Stimulated activated CD8-positive, alpha-beta memory T cell treated with anti-CD3 and anti-CD28 coated beads, Interleukin-12 subunit alpha, Interleukin-12 subunit beta, amount 100 ng/mL, for 24 hours (primary cell): ENCODE measurements around the gene LSS.
"Not testable (repeated sequence)": the region's sequence is repeated elsewhere in the genome, so short reads cannot be mapped to it uniquely, and the experiment has no call there.

ENCODE experiments used
- DNase-seq: peaks from one replicate; pipeline ENCODE4 v3.0.0-alpha.2; 2020; ENCODE audit errors: extremely low read depth

Gene LSS

DNA sequence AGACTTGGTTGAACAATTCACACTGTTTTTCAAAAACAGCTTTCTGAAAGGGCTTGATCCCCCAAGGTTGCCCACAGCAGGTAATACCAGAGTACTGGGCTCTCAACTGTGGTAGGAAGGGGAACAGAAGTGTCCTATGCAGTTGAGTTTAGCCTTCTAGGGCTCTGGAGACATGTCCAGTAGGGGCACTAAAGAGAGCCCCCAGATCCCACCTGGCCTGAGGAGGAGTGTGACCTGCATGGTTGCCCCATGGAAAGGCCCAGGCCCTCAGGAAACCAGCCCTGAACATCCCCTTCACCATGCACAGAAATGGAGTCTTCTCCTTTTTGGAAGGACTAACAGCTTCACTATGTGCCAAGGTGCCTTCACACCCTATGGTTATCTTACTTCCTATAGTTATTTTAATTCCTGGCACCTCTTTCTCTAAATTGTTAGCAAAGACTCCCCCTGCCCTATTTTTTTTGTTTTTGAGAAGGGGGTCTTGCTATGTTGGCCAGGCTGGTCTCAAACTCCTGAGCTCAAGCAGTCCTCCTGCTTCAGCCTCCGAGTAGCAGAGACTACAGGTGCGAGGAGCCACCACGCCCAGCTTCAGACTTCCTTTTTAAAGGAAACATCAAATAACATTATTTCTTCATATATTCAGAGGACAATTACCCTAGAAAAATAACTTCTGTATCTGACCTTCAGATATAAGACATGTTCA lies 16.8 kb upstream of the LSS start:
- DNase-seq = no peak

DNA sequence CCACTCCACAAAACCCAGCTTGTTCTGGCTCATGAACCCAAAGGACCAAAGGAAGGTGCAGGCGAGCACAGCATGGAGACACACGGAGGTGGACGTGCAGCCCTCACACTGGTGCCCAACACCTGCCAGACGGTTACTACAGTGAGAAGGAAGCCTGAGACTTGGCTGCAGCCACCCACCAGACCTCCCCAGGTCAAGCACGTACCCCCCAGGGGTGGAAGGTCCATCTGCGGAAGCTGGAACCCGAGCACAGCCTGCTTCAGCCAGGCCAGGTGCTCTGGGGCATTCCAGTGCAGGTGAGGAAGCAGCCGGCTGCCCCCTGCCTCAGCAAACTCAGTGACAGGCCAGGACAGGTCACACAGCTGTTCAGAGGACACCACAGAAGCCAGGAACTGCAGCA lies 16.0 kb upstream of the LSS start:
- DNase-seq = no peak

DNA sequence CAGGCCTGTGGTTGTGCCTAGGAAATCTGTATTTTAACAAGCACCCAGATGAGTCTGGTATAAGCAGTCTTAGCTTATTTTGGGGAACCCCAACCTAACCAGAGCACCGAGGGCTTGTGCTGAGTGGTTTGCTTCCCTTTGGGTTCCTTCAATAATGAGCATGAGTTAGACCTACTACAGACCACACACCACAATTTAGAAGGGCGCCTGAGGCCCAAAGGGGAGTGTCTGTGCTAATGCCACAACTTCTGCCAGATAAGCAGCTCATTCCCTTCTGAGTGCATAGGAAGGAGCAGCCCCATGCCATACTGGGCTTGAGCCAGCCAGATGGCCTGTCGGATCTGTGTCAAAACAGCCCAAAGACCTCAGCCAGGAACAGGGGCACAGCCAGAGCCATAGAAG lies 15.4 kb upstream of the LSS start:
- no peak for DNase-seq

DNA sequence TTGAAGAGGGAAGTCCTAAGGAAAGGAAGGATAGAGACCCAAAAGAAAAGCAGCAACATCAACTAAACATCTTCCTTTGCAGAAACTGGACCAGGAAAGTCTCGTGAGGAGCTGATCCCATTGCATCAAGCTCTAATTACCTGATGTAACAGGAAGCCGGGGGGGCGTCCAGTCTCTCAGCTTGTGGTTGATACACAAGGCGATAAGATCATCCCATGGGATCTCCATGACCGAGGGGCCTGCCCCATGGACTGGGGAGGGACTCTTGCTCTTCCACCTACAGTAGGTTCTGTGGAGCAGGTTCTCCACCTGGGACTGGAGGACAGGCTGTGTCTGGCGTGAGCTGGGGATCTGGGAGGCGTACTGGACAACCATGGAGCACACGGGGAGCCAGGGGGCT lies 14.8 kb upstream of the LSS start:
- DNase-seq = no peak

DNA sequence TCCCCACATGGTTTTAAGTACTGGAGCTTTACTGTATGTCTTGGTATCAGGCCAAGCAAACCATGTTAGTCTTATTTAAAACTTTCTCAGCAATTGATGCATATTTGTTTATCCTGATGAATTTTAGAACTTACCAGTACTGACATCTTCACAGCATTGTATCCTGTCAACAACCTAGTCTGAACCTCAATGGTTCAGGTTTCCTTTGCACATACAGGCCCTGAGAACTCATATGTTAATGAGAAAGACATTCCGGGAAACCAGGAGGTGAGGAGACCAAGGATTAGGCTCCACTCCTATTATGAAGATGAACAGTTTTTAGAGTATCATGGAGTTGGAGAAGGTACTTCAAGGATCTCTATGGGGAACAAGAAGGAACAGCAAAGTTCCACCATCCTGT lies 13.0 kb upstream of the LSS start:
- DNase-seq = not testable (repeated sequence)

DNA sequence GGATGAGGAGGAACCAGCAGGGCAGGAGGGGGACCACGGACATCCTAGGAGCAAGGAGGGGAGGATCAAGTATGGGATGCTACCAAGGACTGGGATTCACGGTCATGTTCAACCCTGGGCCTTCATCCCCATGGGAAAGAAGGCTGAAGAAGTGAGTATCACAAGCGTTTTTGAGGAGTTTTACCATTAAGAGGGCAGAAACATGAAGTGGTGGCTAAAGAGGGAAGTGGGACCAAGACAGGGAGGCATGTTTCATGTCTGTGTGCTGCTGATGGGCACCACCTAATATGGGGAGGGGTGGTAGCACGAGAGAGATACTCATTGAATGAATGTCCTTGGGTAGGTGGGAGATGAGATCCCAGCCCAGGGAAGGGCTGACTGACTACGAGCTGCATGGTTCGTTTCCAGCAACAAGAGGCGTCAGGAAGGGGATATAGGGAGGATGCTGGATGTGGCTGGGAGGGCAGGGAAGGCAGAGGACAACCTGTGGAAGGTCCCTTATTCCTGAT lies 11.3 kb upstream of the LSS start:
- DNase-seq = no peak

DNA sequence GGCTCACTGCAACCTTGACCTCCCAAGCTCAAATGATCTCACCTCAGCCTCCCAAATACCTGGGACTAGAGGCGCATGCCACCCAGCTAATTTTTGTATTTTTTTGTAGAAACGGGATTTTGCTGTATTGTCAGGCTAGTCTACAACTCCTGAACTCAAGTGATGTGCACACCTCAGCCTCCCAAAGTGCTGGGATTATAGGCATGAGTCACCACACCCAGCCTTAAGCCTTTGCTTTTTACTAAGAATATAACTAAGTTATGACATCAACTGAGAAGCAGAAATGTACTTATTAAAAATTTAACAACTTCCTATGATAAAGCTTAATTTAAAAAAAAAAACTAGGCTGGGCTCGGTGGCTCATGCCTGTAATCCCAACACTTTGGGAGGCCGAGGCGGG lies 8.9 kb upstream of the LSS start:
- DNase-seq = no peak

DNA sequence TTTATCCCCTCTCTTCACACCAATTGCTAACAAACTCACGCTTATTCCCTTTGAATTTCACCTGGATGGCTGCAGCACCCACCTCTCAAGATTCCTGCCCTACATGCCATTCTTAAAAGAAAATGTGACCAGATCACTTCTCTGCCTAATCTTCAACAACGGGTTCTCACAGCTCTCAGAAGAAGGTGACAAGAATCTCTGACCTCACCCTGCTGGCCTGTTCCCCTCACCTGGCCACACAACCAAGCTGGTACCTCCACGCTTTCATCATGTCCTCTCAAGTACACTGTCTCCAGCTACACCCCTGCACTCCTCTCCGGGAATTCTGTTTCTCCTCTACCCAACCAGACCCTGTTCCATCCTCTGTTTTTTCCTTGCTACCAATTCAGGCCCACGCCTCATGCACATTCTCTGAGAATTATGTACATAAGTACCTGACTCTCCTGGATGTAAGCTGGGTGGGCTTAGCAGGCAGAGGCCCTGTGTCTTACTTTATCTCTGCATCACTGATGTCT lies 5.9 kb upstream of the LSS start:
- DNase-seq = no peak

DNA sequence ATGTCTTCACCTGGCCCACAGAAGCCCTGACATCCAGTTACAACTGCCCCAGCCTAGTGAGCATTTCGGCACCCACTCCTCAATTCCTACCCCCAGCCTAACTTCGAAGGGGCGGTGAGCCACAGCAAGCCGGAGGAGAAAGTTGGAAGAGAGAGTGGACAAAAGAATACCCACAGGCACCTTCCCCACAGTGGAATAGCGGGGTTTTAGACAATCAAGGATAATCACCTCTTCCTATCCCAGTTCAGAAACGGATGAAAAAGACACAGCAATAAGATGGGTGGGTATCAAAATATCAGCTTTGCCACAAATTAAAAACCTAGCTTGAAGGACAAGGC lies 1.3 kb upstream of the LSS start:
- no peak for DNase-seq

DNA sequence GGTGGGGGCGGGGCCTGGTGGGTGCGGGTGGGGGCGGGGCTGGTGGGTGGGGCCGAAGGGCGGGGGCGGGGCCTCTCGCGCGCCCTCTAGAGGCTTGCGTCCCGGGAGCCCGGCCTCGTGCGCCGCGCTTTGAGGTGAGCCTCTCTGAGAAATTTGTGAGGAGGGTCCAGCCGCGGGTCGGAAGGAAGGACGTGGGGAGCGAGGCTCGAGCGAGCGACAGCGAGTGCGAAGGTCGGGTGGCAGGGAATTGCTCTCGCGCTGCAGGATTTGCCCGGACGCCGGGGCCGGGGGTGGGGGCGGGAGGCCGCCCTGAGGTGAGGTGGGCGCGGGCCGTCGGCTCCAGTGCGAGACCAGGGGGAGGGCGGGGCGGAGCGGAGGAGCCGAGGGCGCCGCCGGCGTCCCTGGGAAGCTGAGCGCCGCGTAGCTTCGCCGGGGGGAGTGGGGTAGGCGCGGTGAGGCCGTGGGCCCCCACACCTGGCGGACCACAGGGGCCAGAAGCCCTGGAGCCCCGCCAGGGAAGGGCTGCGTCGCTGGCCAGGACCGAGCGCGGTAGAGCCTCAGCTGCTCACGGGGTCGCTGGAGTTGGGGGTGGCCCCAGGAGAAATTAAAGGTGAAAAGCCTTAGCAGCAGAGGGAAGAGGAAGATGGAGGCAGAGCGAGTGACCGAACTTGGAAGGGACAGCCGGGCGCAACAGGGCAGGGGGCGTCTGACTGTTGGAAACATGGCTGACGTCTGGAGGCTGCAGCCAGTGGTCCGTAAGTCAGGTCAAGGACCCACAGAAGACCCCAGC lies 754 bp upstream of the LSS start:
- no peak for DNase-seq

DNA sequence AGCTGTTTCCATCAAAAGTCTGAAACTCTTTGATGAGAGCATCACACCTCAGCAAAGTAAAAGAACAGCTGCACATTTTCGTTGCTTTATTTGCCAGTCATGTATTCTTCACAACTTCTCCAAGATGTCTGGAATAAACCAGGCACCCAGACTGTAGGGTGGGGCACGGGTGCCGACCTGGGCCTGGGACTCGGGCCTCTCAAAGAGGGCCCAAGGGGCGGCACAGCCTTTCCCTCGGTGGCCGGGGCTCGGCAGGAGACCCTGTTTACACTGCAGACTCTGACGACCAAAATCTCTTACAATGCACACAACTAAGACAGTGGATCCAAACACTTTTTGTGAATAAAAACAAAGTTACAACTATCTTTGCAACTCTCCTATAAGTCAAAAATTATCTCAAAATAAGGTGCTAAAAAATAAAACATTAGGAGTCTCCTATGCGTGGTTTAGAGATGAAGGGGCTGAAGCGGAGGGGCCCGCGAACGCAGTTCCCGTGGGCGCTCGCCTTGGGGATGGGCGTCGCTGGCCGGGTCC lies 696 bp downstream of the LSS start:
- no peak for DNase-seq

DNA sequence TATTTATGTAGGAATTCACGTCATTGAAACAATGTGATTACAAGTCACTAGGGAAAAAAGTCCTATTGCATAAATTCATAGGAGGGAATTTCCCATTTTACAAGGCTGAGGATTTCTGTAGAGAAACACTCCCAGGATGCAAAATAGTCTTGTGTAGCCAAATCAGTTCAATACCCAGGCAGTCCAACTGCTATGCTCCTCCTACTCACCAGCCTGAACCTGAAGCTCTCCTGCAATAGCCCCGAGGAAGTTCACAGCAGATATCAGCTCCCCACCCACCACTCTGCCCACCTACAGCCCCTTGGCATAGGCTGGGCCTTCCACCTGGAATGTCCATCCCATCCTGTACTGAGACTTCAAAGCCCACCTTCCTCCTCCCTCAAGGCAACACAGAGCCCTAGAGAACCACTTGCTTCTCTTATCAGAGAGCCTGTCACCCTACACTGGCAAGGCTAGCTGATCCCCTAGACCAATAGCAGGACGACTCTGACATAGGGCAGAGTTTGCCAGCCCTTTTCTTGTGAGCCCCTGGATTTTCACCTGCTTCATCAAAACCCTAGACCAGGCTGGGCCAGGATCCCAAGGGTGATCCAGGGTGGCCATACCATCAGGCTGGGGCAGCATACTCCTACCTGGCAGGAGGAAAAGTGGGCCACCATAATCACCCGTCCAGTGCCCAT lies 1.5 kb downstream of the LSS start:
- DNase-seq = no peak

DNA sequence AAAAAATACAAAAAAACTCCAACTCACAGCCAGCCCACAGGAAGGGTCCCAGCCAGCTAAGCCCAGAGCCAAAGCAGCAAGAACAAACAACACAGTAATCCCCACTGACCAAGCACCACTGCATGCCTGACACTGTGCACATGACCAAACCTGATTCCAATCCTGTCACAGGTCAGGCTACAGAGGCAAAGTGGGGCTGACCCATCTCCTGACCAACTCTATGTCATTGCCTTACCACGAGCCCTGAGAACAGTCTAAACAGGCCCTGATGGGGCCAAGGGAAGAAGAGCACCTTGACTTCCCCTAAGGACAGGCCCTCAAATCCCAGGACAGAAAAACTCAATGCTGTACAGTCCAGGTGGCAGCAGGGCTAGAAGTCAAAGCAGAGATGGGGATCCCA lies 2.4 kb downstream of the LSS start:
- no peak for DNase-seq

DNA sequence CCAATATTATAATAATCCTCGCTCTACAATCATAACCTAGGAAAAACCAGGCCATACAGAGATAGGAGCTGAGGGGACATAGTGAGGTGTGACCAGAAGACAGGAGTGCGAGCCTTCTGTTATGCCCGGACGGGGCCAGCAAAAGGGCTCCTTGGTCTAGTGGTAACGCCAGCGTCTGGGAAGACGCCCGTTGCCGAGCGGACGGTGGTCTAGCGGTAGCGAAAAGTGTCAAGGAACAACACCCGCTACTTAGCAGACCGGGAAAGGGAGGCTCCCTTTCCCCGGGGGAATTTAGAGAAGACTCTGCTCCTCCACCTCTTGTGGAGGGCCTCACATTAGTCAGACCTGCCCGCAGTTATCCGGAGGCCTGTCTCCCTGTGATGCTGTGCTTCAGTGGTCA lies 4.9 kb downstream of the LSS start:
- DNase-seq = not testable (repeated sequence)

DNA sequence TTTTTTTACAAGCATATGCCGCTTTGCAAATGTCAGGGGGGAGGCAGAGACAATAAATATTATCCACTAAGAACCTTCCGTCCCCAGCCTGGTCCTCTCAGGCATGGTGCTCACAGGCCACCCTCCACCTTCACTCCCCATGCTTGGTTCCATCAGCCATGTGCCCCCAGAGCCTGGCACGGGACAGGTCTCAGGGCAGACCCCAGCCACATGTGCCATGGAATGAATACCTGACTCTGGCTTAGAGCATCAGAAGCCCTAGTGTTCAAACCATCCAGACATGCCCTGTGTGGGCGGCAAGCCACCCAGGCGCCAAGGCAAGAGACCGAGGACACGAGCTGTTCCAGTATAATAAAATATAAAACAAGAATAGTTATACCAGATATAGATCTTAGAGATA lies 5.4 kb downstream of the LSS start:
- DNase-seq = no peak

DNA sequence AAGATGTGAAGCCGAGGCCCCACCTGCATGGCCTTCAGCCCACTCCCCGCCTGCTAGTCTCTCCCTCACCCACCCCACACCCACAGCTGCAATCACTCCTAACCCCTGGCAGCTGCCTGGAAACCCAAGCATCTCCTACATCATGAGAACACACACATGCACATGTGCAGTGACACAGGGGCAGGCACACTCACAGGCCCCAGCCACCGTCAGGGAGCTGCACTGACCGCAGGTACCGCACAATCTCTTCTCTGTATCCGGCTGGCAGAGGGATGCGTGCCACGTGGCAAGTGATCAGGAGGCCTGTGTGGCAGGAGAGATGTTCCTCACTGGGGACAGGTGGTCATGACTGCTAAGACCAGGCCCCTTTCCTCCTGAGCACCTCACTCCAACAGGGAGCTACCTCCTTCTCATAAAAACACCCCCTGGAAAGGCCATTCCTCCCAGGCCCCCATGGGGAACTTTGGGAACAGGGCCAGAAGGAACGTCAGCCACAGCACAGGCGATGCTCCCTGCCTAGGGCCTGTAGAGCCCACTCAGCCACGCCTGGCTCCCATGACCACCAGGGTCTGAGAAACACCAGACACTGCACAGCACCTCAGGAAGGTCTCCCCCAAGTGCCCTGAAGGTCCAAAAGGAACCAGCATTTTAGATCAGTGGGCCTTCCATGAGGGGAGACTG lies 6.0 kb downstream of the LSS start:
- DNase-seq = no peak

DNA sequence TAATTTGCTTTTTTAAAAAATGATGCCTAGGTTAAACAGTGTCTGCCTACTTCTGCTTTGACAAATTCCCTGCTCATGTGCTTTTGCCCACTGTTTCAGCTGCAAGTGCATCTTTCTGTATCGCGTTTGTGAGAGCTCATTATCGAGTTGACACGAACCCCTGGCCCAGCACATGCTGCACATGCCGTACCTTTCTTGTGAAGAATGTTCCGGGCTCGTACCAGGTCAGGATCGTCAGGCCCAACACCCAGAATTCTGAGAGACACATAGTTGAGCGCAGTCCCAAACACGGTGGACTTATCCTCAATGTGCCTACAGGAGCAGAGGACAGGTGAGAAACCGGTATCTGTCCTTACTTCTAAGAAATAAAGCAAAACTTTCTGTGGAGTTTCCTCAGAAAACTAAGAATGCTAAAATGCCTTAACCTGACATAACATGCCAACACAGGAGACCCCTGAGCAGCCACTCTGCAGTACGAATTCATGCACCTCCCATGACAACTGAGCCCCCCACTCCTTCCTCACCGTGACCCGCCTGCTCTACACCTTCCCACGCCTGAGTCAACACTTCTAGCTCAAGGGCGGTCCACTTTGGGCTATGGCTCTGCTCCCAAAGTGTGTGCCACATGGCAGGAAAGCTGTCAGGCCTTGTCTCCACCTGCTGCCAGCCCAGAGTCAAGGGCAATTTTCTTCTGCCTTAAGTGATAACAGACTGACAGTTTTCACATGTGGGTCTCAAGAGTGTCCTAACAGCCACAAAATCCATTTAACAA lies 6.7 kb downstream of the LSS start:
- no peak for DNase-seq

DNA sequence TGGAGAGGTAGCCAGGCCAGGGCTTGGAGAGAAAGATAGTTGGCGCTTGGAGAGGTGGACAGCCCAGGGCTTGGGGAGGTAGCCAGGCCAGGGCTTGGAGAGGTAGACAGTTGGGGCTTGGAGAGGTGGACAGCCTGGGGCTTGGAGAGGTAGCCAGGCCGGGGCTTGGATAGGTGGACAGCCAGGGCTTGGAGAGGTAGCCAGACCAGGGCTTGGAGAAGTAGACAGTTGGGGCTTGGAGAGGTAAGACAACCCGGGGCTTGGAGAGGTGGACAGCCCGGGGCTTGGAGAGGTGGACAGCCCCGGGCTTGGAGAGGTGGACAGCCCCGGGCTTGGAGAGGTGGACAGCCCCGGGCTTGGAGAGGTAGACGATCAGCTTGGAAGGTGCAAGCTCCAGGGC lies 7.7 kb downstream of the LSS start:
- DNase-seq = no peak

DNA sequence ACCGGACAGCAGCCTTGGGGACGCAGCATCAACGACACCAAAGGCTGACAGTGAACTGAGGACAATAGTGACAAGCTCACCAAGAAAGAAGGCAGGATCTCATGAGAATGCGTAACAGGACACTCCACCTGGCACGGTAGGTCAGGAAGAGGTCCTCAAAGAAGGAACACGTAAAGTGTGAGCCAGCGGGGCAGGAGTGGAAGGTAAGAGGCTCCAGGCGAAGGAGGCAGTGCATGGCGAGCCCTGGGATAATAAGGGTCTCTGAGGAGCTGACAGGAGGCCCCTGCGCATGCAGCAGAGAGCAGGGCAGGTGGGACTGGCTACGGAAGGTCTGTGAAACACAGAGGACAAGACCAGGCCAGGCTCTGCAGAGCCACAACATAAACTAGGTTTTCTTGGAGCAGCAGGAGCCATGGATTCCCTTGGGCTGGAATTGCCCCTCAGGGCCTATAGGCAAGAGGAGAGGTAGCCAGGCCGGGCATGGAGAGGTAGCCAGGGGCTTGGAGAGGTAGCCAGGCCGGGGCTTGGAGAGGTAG lies 8.2 kb downstream of the LSS start:
- no peak for DNase-seq

DNA sequence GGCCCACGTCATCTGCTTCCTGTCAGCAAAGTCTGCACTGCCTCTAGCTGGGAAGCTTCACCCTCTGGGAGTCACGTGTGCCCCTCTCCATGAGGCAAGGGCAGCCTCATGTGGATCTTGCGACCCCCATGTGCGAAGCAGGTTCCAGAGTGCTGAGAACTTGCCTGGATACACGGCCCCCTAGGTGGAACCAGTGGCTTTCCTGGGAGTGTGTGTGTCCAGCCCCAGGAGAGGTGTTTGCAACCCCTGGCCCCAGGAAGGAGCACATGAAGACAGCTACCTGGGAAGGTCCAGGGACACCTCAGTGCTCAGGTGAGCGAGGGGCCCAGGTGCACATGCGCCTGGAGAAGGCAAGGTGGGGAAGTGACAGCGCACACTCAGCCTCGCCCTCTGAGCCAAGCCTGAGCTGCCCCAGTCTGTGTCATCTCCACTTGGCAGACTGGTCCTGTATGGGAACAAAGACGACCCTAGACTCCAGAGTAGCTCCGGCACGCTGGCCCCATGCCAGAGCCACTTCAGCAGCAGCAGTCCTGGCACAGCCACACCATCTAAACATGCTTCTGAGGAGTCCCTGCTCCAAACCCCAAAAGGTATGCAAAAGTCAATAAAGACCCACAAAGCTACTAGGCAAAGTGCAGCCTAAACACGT lies 8.9 kb downstream of the LSS start:
- no peak for DNase-seq
